ENCODE measurements around the gene ADPRS.

DNA sequence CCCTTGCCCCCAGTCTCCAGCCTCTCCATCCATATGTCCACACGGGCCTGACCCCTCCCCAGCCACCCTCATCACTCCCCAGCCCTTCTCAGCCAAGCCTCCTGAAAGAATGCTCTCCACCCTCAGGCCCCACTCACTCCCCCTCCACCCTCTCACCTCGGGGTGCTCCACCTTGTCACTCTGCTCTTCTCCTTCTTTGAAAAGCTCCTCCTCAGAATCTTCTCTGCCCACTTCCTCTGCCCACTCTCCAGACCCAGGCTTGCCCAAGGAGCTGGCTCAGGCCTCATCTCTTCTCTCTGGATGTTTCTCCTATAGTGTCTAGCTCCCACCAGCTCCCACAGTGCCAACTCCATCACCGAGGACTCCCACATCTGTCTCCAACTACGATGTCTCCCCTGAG lies 22.5 kb downstream of the ADPRS start:
- TF ChIP-seq, protein P1, sequence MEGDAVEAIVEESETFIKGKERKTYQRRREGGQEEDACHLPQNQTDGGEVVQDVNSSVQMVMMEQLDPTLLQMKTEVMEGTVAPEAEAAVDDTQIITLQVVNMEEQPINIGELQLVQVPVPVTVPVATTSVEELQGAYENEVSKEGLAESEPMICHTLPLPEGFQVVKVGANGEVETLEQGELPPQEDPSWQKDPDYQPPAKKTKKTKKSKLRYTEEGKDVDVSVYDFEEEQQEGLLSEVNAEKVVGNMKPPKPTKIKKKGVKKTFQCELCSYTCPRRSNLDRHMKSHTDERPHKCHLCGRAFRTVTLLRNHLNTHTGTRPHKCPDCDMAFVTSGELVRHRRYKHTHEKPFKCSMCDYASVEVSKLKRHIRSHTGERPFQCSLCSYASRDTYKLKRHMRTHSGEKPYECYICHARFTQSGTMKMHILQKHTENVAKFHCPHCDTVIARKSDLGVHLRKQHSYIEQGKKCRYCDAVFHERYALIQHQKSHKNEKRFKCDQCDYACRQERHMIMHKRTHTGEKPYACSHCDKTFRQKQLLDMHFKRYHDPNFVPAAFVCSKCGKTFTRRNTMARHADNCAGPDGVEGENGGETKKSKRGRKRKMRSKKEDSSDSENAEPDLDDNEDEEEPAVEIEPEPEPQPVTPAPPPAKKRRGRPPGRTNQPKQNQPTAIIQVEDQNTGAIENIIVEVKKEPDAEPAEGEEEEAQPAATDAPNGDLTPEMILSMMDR (IDR thresholded peaks at IDR 0.05), result no peak
- no peak for TF ChIP-seq POLR2A (IDR thresholded peaks at IDR 0.05)
